GM12801 (cell line): Measurements from ENCODE around the gene DIAPH3.

Experiments
- TF ChIP-seq, protein P1 (sequence below): IDR thresholded peaks from one replicate; pipeline ENCODE4 v1.5.1; 2011; ENCODE audit warnings: control low read depth; ENCODE audit not compliant: insufficient read length; ENCODE audit errors: extremely low read depth

DIAPH3 gene

DNA sequence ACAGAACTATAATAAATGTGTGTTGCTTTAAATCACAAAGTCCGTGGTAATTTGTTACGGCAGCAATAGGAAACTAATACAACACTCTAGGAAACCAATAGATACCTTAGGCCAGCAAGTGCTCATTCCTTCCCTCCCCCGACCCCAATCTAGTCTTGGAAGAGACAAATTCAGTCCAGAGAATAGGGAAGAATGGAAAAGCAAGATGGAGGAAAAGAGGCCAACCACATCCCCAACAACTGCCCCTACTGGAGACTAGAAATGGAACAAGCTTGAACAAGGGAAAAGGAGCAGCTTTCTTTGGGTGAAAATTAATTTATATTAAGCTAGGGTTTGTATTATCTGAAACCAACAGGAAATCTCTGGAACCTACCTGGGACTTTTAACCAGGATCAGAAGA lies 54.4 kb downstream of the DIAPH3 start:
- TF ChIP-seq, protein P1, sequence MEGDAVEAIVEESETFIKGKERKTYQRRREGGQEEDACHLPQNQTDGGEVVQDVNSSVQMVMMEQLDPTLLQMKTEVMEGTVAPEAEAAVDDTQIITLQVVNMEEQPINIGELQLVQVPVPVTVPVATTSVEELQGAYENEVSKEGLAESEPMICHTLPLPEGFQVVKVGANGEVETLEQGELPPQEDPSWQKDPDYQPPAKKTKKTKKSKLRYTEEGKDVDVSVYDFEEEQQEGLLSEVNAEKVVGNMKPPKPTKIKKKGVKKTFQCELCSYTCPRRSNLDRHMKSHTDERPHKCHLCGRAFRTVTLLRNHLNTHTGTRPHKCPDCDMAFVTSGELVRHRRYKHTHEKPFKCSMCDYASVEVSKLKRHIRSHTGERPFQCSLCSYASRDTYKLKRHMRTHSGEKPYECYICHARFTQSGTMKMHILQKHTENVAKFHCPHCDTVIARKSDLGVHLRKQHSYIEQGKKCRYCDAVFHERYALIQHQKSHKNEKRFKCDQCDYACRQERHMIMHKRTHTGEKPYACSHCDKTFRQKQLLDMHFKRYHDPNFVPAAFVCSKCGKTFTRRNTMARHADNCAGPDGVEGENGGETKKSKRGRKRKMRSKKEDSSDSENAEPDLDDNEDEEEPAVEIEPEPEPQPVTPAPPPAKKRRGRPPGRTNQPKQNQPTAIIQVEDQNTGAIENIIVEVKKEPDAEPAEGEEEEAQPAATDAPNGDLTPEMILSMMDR = no peak

DNA sequence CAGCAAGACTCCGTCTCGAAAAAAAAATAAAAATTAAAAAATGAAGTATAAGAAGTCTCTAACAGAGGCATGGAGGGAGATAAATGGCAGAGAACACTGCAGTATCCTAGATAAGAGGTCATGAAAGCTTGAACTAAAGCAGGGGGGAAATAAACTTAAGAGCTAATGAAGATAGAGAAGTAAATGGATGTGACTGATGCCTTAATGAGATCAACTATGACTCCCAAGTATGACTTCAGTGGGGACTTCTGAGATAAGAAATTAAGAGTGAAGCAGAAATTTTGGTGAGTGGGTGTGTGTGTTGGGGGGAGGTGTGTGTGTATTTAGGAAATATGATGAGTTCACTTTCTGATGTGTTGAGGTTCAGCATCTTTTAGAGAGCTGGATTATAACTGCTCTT lies 55.1 kb downstream of the DIAPH3 start:
- TF ChIP-seq, protein P1 = no peak

DNA sequence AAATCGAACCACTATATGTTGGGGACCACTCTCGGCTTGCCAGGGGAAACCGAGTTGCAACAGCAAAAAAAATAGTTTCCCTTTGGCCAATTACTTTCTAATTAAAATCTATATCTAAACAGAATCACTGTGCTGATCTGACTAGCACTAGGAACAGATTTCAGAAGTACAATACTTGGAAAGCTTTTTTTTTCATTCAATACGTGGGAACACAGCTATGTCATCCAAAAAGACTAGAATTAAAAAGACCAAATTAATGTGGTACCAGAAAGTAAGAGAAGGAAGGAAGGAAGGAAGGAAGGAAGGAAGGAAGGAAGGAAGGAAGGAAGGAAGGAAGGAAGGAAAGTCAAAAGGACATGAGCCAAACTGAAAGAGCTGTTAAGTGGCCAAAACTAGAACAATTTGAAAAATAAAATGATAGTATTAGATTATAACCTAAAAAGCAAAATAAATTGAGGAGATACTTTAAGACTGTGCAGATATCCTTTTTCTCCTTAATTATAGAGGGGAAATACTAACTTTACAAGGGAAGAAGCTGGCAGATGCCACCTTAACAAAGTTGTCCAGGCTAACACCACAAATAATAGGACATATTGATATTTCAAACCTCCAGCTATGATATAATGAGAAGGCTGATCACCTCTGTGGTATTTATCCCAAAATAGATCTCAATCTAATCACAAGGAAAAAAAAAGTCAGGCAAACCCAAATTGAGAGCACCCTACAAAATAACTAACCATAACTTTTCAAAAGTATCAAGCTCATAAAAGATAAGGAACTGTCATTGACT lies 63.9 kb downstream of the DIAPH3 start:
- TF ChIP-seq, protein P1 = no peak

DNA sequence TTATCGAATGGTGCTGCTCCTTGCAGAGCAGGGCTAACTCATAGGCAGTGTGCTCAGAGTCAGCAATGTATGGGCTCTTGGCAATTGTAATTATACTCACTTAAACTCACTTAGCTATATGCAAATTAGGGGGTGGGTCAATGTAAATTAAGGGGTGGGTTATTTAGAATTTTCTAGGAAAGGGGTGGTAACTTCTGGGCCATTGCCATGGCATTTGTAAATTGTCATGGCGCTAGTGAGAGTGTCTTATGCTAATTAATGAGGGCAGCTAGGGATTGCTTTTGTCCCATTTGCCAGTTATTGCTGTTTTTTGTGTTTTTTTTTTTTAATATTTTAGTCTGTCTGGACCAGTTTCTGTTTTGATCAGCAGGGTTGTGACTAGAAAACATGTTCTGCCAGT lies 68.4 kb downstream of the DIAPH3 start:
- TF ChIP-seq, protein P1 = no peak

DNA sequence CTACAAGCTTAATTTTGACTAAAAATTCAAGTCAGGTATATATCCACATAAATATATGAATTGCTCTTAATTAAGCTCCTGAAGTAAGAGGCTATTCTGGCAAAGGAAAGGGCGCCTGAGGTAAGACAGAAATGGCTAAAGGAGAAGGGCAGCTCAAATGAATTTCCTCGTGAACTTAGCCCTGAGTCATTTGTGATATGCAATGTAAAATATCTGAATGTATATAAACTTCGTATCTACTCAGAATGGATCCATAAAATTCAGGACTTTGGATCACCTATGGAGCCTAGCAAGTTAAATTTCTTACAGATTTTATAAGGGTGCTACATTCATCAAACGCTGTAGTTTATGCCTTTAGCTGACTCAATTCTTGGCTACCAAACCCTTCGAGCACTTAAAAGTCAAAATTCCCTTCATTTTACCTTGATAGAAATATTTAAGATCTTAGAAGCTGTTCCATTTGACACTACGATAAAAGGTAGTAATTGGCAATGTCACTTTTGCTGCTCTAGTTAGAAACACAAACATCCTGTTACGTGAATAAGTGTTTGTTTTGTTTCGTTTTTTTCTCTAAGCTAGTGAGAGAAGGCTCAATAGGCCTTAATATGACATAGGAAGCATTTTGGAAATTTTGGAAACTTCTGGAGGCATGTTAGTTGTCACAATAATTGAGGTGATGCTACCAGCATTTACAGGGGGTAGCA lies 69.2 kb downstream of the DIAPH3 start:
- TF ChIP-seq, protein P1 = no peak

DNA sequence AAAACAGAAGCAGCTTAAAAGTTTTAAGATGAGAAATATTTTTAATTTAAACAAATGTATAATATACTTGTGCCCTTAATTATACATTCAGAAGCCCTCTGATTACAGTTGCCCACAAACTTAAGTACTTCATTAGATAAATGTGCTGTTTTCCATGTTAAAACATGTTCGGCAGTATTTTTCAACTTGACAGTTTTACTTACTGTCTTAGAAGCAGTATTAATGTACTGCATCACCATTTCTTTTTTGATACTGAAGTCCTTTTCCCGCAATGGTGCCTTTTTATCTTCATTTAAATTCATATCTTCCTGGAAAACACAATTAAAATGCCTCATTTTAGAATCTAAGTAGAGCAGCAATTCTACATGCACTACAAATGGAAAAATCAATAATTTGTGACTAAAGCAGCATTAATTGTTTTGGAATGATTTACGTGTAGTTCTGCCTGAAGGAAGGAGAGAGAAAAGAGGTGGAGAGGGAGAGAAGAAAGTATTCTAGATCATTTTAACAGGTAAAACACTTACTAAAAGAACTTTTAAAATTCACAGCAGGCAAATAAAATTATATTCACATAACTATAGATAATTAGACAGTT lies 70.2 kb downstream of the DIAPH3 start:
- TF ChIP-seq, protein P1 = no peak

DNA sequence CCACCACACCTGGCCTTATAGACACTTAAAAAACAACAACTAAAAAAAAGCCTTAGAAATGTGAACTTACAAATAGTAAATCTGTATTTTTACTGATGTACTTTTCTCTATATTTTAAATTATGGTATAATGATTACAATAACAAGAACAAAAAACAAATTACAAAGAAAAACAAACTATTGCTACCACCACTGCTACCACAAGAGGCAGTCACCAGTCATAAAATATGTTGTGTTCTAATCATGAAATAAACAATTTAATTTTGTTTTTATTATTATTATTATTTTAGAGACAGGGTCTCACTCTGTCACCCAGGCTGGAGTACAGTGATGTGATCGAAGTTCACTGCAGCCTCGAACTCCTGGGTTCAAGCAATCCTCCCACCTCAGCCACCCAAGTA lies 72.2 kb downstream of the DIAPH3 start:
- TF ChIP-seq, protein P1 = no peak
